GM21825 (cell line): Measurements from ENCODE around the gene SLC2A2.

Experiments used
- ATAC-seq: cut with Tn5 transposase; IDR thresholded peaks from one replicate; pipeline ENCODE4 v1.9.1; 2021; ENCODE audit warnings: mild to moderate bottlenecking, moderate library complexity; ENCODE audit not compliant: unreplicated experiment

The SLC2A2 gene

DNA sequence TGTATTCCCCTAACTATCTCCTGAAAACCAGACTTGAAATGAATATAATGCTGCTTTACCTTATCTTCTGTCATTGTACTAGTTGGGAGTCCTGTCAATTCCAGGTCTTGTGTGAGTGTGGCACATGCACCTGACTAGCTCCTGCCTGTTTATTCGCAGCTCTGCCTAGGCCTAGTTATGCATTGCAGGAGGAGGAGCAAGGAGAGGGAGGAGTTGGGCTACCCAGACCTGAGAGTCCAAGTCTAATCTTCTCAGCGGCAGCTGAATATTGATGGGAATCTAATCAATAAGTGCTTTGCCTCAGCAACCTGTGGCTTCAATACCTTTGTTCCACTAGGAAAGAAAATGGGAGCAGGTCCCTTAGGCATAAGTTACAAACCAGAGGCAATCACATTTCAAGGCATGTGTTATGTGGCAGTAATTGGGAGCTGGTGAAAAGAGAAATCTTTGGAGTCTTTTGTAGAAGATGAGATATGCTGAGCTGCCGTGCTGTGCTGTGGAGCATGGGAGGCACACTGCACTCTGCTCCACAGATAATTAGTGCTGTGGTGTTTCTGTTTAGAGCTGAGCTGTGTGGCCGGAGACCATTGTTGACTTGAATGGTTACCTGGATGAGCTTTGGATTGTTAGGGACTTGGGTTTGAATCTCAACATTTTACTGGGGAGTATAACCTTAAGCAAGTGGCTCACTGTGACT lies at the start of gene SLC2A2:
SLC2A2 (minus strand) TSS at position 124 of the 697 bp plus-strand sequence; CDS start at position 74, 50 bp downstream.
- no peak for ATAC-seq

DNA sequence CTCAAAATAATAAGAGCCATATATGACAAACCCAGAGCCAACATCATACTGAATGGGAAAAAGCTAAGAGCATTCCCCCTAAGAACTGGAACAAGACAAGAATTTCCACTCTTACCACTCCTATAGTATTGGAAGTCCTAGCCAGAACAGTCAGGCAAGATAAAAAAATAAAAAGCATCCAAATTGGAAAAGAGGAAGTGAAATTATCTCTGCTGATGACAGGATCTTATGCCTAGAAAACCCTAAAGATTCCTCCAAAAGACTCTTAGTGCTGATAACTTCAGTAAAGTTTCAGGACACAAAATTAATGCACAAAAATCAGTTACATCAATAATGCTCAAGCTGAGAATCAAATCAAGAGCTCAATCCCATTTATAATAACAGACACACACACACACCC lies 45.9 kb upstream of the SLC2A2 start:
- ATAC-seq = no peak

DNA sequence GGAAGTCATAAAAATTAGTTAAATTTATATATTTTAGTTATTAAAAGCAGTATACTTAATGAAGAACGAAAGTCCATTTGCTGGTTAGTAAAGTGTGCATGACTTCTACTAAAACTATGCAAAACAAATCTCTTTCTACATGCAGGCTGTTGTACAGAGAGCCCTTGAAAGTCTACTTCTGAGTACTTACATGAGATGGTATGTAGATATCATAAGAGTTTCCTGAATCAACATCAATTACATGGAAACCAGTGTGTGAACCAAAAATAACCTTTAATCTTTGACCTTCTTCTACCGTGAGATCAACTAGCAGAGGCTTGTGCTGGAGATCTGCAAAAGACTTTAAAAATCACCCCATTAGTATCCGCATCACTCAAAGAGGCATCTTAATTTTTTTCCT lies 42.1 kb upstream of the SLC2A2 start:
- no peak for ATAC-seq

DNA sequence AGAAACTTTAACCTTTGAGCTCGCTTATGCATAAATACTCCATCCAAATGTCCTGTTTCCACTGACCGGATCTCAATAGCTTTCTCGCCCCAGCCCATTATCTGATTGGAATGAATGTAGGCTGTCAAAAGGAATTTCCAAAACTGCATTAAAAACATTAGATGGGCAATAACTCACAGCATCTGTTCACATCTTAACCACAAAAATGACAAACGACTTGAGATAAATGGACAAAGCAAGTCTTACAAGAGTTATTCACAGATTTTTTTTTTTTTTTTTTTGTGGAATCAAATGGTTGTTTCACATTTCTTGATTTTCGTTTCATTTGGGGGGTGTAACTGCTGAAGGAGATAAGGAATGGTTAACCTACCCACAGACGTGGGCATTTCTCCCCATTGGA lies 39.7 kb upstream of the SLC2A2 start:
- no peak for ATAC-seq

DNA sequence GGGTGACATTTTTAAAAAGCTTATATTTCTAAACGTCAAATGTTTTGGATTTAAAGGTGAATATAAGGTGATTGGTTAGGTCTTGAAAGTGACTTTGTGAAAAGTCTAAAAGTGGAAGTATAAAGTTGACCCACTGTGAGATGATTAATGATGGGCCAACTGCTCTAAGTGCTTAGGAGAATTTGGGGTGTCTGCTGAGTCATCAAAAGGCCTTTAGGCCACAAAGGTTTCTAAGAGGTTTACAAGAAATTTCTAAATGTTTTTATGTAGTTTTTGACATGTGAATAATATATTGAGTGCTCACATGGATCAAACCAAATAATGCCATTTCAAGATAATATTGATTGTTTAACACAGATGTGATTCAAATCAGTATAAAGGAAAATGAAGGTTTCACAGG lies 39.2 kb upstream of the SLC2A2 start:
- ATAC-seq = no peak

DNA sequence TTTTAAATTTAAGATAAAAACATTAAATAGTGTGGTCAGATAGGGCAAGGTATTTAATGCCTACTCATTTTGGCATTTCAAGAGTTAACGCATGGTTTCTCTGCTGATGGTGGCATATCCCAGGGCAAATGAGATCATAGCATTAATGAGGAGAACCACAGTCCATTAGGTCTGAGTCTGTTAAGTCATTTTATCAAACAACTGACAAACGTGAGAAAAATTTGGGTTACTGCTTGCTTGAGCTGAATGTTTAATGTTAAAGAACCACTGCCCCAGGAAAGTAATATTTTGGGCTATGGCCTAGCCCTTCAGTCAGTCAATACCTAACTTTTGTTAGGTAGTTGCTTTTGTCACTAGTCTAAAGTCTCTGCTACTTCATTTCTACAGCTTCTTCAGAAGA lies 37.9 kb upstream of the SLC2A2 start:
- ATAC-seq = no peak

DNA sequence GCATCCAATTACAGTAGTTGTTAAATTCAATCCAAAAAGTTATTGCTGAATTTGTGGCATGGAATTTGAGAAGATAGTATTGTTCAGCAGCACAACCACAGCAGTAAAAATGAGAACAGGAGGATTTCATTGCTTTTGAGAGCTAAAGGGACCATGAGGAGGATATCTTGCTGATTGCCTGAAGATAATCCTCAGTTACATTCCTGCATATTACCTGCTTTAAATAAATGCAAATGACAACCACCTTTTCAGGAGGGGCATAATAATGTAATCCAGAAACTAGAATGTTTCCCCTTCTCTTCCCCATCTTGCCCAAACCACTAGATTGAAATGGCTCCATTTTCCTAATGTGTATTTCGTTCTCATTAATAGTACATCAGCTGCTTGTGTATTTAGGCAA lies 35.2 kb upstream of the SLC2A2 start:
- ATAC-seq = no peak

DNA sequence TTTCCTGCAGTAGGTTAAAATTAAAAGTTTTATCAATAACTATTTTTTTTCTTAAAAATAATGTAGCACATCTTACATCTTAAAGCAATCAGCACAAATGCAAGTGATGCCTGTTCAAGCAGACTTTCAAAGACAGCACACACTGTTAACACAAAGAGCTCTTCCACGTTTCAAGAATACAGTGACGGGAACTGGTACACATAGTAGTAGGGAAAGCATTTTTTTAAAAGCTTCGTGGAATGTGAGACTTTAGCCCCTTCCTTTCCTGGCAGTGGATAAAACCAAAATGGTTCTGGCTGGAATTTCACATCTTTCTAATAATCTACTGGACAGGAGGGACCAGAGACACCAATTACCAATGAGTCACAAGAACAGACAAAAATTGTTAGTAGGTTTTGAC lies 33.5 kb upstream of the SLC2A2 start:
- ATAC-seq = no peak

DNA sequence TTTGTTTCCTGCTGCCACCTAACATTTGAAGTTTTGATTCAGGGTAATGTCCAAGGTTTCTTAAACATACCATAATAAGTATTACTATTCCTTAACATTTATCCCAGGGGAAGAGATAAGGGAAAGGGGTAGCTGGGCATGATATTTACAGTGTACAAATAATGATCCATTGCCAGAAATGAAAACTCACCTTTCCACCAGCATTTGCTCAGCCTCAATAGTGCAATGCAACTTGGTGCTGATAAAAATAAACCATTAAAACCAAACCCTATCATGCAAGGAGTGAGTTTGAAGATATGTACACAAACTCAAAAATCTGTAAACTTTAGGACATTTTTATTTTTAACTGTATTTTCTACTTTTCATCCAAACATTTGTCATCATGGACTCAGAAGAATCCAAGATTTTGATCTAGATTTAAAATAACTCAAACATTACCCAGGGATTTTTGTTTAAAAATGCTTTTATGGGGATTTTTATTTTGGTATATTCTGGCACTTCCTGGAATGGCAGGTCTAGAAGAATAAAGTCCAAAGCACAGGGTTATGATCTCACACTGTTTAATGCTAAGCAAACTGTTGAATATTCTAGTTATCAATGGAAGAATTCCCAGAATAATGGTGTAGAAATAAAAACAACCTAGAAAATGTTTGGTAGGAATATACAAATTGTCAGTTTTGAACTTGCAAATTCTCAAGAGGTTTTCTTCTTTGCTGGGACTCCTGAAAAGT lies 32.5 kb upstream of the SLC2A2 start:
- no peak for ATAC-seq

DNA sequence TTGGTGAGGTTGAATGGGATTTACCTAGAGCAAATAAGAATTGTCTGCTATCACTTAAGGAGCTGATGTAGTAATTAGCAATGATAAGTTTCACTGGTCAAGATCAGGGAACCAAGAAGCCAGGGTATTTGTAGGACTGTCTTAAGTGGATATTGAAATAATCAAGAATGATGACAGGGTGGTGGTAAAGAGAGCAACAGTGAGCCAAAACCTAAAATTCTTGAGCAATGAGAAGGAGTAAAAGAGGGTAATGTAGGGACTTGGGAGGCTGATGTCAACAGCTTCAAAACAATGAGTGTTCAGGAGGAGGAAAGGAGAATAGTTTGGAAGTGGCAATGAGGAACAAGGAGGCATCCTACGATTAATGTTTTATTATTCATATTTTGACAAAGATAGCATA lies 31.5 kb upstream of the SLC2A2 start:
- ATAC-seq = no peak

DNA sequence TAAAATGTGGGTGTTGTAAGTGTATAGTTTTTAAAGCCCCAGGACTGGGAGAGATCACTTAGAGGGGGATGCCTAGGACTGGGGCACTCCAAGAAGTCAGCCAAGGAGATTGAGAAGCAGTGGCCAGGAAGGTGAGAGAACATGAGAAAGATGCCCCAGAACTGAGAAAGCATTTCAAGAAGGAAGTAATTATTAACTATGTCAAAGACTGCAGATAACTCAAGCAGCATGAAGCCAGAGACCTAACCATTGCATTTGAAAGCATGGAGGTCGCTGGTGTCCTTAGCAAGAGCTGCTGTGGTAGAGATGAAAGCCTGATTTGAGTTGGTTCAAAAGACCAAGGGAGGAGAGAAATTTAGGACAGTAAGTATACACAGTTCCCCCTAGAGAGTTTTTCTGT lies 30.6 kb upstream of the SLC2A2 start:
- no peak for ATAC-seq

DNA sequence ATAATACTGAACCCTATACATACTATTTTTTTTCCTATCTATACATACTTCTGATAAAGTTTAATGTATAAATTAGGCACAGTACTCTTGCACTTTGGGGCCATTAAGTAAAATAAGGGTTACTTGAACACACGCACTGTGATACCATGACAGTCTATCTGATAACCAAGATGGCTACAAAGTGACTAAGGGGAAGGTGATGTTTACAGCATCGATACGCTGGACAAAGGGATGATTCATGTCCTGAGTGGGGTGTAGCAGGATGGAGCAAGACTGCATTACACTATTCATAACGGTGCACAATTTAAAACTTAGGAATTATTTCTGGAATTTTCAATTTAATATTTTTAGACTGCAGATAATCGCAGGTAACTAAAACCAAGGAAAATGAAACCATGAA lies 30.0 kb upstream of the SLC2A2 start:
- ATAC-seq = no peak

DNA sequence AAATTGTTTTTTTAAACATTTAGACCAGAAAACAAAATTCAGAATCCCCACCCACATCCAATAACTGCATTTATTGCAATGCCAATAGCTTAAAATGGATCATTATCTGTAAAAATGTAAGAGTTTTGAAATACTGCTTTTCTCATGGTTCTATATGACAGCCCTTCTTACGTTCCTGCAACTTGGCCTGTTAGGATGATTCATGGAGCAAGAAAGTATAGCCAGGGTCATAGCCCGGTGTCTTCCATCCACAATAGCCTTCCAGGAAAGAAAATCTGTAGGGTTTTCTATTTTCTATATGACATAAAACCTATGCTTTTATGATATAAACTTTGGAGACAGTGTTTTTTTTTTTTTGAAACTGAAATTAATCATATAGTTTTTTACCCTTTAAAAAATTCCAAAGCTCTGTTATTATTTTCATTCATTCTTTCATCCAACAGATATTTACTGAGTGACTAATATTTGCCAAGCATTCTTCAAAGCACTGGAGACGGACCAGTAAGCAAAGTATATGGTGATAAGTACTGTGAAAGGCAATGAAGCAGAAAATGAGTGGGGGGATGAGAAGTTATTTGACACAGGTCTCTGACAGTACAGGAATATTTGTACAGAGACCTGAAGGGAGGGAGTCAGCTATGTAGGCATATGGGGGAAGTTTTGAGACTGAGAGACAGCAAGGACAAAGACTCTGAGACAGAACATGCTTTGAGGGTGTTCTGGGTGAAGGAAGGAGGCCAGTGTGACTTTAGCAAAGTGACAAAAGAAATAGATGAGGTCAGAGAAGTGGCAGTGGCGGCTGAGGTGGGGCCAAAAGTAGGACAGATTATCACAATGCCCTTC lies 29.0 kb upstream of the SLC2A2 start:
- ATAC-seq = no peak

DNA sequence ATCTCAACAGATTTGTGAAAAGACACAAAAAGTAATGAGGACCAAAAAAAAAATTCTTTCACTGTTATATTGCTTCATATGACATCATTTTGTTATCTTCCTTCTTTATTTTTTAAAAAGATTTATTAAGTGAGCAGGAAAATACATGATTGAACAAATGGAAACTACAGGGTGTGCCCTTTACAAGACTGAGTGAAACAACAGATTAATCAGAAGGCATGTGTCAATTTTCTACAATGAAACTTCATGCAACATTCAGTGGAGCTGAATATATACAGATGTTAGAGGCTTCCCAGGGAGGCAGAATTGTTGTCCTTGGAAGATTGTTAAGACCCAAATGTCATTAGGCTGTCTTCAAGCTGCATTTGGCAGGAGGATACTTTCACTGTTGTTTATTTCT lies 28.4 kb upstream of the SLC2A2 start:
- no peak for ATAC-seq

DNA sequence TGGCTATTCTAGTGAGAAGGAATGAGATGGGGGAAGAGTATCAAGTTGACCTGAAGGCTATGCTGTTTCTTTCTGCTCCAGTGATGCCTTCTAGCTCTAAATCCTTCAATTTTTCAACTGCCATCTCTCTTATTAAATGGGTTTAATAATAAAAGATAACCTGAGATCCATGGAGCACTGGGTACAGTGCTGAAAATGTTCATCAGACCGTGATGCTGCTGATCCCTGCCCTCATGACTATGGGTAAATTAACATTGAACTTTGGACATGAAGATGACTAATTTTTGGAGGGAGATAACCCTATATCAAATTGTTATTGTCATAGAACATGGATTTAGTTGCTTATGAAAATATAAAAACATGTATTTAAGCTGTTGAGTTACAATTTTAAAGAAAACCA lies 27.7 kb upstream of the SLC2A2 start:
- ATAC-seq = no peak

DNA sequence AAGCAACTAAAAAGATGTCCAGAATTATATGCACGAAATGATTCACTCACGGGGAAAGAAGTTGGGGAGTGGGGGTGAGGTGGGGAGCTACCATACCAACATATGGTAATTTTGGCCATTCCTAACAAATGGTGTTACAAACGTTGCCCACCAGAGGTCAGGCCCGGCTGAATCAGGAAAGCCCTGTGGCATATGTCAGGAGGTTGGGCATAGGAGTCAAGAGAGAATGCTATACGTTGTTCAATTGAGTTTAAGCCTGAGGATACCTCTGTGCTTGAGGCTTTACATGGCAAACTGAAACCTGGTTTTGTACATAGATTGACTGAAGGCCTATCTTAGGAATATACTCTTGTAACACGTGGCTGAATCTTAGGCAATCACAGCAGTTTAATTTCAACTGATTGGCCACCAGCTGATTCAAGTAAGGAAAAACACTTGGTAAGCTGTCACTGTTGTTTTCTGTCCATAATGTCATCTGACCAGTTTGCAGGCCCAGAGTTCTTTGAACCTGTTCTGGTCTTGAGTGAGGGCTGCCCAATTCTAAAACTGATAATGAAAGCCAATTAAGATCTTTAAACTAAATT lies 23.4 kb upstream of the SLC2A2 start:
- ATAC-seq = peak; percentile 90

DNA sequence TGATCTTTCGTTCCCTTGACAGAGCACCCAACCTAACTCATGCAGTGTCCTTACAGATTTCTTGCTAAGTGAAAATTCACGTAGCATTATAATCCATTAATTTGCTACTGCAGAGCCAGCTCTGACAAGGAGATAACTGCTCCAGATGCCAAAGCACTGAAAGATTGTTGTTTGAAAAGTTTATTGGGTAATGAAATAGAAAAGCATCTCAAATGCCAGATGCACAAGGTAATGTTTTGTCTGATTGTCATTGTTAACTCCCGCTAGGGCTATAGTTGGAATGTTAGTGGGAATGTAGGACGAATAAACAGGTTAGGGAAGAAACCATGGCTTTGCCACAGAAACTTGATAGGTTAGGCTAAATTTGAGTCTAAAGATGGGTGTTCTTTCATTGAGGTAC lies 20.2 kb upstream of the SLC2A2 start:
- ATAC-seq = no peak

DNA sequence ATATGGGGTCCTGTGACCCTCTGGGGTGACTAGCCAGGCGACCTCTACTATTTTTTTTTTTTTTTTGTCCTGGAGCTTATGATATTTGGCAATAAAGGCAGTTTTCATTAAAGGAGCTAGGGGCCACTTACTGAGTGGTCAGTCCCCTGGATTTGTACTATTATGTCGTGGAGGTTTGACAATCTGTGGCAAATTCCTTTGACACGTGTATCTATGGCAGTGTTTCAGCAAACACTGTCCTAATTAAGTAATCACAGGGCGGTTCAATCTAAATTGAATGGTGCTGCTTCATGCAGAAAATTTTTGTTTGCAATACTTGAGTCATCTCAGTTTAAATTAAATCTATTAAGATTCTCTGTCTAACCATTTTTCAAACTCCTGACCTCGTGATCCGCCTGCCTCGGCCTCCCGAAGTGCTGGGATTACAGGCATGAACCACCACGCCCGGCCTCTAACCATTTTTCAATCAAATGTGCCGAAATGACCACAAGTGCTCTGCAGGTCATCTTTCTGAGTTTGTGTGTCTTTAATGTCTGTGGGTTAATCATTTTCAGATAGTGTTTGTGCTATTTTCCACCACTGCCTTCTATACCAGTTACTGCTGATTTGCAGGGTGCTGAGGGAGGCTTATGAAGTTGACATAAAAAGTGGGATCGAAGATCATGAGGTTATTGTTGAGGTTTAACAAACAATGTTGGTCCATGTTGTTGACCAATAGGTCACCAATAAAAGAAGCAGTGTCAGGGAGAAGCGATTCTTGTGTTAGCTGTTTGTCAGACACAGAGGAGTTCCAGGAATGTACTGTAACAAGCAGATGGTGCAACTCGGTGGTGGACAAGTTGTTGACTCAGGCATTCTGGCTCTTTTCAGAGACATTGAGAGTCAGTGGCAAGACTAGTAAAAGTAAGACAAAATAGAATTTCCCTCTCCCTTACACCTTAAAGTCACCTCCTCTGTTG lies 18.6 kb upstream of the SLC2A2 start:
- no peak for ATAC-seq

DNA sequence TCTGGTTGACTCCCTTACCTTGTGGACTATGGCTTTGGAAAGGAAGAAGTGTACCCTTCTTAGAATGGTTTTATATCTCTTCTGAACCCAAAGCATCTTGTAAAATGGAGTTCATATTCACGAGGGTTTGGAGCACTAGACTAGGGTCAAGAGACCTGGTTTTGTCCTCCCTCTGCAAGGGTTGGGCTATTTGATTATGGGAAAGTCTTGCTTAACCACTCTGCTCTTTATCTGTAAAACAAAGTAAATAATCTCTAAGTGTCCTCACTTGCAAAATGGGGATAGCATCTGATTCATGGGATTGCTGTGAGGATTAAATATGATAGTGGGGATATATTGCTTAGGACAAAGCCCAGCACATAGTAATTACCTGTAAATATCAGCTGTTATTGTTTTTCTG lies 17.9 kb upstream of the SLC2A2 start:
- no peak for ATAC-seq

DNA sequence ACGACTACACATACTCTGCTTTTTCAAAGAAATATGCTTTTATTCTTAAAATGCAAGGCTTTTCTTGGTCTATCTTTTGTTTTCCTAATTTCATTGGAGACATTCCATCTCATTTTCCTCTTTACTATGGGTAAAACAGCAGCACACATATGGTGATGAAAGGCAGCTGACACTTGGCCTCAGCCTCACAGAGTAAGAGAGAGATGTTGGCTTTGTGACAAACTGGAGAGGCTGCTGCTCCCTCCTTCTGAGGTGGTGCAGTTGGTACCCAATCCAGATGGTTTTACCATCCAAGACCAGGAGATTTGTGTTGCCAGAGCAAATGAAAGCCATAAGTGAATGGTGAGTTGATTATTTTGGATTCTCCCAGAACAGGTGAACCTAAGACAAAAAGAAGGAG lies 13.2 kb upstream of the SLC2A2 start:
- ATAC-seq = no peak
